Kidney tubule cell (primary cell): ENCODE measurements around the gene BAIAP2.

Source experiments
- DNase-seq: peaks from one replicate; pipeline ENCODE4 v3.0.0-alpha.2; 2018; ENCODE audit warnings: low spot score

Gene BAIAP2

DNA sequence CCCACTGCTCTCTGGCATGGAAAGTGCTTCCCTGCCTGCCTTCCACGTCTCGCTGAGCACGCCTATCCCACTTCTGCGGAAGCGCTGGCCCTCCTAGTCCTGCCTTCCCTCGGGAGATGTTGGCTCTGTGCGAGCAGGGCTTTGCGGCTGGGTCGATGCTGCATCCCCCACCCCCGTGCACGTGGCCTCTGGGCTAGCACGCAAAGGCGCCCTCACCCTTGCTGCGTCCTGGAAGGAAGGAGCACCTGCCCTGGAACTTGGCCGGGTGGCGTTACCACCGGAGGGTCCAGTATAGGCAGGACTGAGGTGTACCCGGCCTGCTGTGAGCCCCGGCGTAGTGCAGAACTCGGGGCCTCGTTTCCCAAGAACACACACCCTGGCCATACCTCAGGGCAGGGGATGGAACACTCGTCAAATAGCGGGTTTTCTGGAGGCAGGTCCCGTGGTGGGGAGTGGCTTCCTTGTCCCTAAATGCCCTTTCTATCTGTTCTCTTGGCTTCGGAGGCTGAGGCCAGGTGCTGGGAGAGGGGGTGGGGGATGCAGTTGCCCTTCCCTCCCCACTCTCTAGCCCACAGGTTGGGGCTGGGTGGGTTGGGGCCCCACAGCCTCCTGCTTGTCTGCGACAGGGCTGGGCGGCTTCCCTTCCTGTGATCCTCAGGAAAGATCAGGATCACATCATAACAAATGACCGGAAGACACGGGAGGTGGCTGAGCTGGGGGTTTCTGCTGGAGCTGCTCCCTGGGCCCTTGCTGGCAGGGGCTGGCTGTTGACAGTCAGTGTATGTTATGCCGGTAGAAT is 17.4 kb downstream of the BAIAP2 start:
- DNase-seq: peak; percentile 35

DNA sequence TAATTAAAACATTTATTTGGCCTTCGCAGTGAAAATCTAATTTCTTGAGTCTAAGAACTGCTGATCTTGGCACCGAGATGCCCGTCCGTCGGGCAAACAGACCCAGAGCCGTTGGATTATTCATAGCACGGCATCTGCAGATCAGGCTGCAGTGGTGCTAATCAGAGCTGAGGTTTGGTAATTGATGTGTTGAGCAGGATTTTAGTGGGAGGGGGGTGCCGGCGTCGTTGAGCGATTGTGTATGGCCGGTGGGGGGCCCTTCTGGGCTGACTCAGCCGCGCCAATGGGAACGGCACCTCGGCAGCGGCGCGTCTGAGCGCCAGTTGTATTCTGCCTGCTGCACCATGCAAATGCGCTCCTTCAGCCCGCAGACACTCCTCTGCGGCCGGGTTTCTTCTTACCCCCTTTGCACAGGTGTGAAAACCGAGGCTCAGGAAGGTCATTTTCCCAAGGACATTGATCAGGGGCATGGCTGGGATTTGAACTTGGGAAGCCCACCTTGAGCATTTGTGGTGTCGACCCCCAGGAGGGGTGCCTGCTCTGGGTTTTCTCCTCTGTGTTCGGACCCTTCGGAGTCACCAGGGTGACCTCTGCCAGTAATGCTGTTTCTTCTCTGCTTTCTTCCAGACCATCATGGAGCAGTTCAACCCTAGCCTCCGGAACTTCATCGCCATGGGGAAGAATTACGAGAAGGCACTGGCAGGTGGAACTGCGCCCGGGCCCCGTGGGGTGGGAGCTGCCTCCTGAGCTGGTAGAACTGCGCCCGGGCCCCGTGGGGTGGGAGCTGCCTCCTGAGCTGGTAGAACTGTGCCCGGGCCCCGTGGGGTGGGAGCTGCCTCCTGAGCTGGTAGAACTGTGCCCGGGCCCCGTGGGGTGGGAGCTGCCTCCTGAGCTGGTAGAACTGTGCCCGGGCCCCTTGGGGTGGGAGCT is 18.4 kb downstream of the BAIAP2 start:
- DNase-seq: no peak

DNA sequence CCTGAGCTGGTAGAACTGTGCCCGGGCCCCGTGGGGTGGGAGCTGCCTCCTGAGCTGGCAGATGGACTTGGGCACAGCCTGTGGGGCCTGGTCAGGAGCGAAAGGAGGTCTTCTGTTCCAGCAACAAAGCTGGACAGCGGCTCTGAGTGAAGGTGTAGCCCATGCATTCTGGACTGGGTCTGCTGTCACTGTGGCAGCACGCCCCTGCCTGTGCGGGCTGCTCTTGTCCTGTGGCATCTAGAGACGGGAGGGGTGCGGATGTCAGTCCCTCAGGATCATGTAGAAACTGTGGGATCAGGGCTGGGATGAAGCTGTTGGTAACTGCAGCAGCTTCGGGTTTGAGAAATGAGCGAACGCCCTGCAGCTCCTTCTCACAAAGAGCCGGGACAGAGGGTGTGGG is 19.4 kb downstream of the BAIAP2 start:
- no peak for DNase-seq

DNA sequence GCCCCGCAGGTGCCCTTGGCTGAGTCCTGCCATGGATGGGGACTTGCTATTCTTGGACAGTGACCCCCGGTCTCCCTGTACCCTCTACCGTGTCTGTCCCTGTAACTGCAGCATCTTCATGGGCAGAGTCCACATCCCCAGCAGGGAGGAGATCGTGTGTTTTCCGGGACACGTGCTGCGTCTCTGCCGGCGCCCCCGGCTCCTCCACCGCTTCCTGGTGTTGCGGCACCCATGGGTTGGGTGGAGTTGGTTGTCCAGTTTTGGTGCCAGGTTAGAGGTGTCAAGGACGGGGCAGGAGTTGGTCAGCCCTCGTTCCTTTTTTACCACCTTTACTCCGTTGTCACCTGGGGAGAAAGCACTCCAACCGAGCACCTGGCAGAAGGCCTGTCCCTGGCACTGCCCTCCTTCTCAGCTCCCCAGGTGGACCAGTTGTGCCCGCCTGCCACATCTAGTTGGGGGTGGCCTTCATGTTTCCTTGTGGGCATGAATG is 20.0 kb downstream of the BAIAP2 start:
- no peak for DNase-seq

DNA sequence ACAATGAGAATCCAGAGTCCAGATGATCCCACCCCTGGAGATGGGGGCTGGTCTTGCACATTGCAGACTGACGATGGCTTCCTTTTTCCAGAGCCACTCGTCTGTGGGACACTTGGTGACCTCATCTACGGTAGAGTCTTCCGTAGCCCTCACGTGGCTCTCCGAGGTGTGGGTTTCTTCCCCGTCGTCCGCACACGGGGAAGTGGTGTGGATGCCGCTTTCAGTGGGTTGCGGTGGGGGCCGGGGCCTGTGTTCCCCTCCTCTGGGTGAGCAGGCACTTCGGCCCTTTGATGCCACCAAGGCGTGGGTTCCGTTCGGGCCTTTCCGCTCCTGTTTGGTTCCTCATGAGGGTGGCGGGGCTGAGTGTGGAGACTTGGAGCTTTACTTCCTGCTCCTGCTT is 21.4 kb downstream of the BAIAP2 start:
- no peak for DNase-seq

DNA sequence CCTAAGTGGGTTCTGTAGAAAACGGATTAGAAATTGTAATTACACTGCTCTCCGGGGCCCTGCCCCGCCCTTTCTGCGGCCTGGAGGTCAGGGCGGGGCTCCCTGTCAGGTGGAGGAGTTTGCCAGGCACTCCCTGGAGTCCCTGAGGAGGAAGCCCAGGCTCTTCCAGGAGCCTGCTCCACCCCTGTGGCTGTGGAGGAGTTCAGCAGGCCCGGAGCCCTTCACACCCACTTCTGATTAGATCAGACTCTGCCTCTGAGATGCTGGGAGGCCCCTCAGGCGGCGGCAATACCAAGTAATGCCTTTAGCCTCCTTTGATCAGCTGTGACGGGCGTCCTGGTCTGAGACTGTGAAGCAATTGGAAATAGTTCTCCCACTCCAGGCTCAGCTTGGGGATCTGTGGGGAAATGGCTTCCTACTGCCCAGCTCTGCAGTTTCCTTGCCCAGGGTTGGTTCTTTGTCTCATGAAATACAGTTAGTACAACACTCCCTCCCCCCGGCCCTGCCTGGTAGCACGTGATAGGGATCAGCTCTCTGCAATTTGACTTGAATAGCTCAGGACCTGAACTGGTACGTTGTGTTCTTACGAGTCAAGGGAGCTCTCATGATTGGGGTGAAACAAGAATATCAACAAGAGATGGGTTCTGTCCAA is 22.3 kb downstream of the BAIAP2 start:
- DNase-seq: peak; percentile 45

DNA sequence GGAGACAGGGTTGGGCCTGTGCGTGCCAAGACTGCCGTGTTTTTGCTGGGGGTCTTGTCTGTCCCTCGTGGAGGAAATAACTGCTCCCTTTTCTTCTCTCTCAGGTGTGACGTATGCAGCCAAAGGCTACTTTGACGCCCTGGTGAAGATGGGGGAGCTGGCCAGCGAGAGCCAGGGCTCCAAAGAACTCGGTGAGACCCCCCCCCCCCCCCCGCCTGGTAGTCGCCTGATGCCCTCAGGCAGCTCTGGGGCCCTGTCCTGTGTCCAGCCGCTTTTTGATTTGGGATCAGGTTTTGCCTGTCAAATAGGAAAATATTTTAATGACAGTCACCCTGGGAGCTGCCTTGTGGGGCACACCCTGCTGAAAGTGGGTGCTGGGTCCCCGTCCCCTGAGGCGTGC is 22.8 kb downstream of the BAIAP2 start:
- no peak for DNase-seq

DNA sequence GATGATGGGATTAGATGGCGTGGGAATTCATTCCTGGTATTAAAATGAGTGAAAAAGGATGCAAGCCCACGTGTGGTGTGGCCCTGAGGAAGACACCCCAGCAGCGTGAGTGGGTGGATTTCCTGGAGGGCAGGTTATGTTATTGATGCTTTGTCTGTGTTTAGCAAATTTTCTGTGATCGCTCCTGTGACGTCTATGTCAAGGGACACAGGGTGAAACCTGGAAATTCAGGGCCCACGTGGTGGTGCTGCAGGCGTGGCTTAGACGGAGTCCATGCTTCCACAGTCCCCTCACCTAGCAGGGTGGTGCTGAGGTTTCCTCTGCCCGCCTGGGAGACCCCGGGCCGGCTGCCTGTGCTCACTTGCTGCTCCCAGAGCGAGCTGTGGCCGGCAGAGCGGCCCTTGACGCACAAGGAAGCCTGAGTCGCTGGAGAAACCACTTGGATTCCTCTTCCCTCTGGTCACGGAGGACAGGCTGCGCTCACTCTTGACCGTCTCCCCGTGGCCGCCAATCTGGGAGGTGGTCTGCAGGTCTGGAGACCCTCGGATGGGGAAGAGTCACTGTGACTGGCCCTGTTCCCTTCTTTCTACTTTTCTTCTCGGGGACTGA is 23.4 kb downstream of the BAIAP2 start:
- DNase-seq: no peak

DNA sequence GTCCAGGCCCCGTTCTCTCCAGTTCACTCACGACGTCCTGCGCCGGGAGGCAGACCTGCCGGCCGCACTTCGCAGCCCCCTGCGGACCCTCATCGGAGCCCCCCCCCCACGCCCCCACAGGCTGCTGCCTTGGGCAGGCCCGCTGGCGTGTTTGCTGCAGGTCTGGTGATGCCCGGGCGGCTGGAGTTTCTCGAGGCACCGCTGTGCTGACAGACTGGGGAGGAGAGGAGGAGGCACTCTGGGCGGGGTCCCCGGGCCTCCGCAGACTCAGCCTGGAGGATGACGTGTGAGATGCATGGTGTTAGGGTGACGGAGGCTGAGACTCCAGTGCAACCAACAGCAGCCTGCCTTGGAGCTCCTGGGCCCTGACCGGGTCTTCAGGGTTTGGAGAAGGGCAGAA is 24.1 kb downstream of the BAIAP2 start:
- DNase-seq: no peak

DNA sequence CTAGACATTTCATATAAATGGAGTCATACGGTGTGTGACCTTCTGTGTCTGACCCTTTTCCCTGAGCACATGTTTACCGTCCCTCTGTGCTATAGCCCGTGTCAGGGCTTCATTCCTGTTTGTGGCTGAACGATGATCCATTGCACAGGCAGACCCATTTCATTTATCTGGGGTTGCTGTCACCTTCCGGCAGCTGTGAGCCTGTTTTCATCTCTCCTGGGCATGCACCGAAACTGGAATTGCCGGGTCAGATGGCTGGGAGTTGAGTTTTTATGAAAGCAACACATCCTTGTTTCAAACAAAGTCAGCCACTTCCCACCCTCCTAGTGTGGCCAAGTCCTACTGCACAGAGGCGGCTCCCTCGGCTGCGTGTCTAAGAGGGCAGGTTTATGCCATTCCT is 25.5 kb downstream of the BAIAP2 start:
- DNase-seq: no peak

DNA sequence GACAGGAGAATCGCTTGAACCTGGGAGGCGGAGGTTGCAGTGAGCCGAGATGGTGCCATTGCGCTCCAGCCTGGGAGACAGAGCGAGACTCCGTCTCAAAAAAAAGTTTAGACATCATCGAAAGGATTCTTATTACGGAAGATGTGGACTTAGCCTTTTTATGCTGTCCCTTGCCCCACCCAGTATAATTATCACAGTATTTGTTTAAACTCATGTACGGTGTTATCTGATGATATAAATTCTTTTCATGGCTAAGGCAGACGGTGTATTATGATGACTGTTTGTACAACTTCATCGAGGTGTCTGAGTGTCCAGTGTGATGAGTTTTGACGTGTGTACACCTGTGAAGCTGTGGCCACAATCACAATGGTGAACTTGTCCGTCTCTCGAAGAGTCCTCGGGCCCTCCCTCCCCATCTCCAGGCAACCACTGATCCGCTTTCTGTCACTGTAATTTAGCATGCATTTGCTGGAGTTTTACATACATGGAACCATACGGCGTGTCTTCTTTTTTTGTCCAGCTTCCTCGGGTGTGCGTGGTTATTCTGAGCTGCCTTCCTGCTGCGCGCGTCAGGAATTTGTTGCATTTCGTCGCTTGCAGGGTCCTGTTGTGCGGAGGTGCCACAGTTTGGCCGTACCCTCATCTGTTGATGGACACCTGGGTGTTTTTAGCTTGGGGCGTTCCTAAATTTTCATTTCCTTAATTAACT is 26.2 kb downstream of the BAIAP2 start:
- no peak for DNase-seq

DNA sequence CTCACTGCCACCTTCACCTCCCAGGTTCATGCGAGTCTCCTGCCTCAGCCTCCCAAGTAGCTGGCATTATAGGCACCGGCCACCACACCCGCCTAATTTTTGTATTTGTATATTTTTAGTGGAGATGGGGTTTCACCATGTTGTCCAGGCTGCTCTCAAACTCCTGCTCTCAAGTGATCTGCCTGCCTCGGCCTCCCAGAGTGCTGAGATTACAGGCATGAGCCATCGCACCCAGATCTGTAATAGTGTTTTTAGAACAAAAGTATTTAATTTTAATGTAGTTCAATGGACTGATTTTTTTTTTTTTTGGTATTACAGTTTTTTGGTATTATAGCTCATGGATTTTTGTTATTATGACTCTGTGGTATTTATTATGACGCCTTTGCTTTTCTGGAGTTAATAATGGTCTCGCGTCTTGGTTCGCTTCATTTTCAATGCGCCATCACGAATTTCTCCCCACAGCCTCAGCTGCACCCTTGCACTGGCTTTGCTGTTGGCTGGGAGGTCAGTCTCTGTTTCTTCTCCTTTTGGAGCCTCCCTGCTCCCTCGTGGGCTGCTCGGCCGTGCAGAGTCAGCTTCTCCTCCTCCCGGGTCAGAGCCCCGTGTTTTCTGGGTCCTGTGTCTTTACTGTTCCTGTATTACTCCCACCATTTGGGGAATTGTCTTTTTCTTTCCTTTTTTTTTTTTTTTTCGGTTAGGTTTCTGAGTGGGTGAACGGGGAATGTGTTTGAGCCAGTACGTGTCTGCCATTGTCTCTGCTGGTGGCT is 27.2 kb downstream of the BAIAP2 start:
- no peak for DNase-seq

DNA sequence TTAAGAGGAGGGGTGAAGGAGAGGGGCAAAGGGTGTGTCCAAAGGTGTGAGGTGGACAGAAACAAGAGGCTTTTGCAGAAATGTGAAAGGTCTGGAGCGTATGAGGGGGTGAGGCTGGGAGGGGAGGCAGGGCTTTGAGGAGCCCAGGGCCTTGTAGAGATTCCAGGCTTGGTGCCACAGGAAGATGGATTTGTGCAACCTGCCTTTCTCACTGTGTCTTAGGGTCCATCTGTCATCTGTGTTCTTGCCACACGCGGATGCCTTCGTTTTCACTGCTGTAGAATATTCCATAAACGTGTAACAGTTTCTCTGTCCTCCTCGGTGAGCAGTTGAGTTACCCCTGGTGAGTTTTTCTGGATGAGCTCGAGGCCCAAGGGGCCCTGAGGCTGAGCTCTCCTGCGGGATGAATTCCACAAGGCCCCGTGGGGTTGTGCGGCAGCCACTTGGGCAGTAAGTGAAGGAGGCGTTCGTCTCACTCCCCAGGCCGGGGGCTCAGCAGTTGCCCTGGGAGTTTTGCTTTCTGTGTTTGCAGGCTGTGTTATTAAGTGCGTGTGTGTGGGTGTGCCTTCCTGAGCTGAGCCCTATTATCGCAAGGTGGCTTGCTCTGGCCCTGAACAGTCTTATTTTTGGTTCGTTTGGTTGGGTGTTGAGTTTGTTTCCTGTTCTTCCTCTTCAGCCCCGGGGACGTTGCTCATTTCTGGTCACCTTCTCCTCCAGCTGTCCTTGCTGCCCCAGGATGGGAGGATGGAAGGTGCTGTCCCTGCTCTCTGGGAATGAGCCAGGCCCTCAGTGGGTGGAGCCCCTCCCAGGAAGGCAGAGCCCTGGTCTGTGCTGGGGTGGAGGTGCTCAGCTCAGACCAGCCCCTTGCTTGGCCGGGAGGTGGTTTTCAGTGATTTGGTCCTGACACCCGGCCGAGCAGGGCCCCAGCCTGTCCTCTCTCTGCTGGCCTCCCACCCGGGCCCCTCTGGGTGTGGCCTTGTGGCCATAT is 28.4 kb downstream of the BAIAP2 start:
- no peak for DNase-seq

DNA sequence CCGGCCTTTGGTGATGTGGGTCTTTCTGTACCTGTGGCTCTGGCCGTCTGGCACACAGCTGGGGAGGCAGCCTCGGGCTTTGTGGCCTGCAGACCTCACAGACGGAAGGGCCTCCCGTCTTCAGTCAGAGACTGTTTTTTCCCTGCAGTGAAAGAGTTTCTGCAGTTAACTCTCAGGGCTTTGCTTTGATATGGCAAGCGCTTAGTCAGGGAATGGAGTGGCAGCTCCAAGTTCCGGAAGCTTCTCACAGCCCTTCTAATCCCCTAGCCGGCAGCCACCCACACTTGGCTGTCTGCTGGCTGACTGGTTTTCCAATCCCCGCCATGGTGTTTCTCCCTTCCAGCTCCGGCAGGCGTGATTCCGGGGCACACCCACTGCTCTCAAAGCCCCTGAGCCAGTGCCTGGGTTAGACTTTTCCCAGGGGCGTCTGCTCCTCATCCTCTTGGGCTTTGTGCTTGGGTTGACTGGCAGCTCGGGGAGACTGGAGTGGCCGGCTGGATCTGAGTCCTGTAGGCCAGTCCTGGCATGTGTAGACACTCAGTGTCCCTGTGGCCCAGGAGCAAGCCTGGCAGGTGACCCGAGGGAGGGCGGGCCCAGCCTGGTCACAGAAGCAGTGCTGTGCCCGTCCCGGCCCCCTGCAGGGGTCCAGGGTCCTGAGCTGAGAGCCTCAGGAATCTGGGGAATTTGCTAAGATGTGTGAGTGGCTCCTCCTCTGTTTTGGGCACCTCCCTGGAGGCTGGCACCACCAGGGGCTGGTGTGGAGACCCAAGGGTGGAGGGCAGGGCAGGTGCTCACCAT is 29.9 kb downstream of the BAIAP2 start:
- peak; percentile 32 for DNase-seq

DNA sequence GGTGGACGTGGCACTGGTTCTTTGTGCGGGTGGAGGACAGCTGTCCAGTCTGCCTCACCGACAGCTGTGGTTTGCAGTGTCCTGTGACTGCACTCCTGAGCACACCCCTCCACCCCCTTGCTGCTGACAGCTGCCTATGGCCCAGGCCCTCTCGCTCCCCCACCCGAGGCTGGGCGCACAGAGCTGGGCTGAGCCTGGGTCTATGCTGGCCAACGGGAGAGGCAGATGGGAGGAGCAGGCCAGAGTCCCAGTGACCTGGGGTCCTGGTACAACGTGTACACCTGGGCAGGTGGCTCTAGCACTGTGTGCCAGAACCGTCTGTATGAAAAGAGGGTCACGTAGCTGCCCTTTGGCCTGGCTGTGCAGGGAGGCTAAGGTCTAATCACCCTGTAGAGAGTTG is 30.5 kb downstream of the BAIAP2 start:
- DNase-seq: no peak

DNA sequence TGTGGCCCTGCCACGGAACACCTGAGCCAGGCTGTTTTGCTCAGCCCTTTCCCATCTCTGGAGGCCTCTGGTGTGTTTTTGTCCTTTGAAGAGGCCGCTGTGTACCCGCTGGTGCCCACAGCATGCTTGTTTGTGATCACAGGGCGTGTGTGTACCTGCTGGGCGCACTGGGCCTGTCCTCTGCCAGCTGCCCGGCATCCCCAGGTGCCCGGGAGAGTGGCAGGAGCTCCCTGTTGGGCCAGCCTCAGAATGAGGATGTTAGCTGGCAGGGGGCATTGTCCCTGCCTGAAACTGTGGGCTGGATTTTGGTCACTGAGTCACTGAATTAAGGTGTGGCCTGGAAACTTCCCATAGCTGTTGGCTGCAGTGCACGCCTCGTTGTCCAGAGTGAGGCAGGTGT is 31.1 kb downstream of the BAIAP2 start:
- peak; percentile 73 for DNase-seq

DNA sequence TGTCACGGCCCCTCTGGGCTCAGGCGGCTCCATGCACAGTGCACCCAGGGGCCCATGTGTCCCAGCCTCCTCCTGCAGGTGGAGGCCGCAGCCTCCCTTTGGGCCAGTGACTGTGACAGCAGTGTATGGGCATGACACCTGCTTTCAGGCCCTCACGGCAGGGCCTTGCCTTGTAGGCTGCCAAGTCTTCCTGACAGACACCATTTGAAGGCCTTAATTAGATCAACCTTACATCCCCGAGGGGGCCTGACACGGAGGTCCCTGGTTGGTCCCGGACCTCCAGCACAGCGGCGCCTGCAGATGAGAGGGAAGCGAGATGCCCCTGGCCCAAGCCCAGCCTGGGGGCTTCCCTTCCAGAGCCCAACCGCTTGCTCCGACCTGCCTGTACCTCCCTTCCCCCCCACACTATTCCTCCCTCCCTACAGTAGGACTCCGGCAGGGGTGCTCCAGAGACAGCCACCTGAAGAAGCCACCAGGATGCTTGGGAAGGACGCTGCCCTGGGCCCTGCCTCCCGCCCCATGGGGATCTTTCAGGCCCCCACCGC is 31.9 kb downstream of the BAIAP2 start:
- no peak for DNase-seq

DNA sequence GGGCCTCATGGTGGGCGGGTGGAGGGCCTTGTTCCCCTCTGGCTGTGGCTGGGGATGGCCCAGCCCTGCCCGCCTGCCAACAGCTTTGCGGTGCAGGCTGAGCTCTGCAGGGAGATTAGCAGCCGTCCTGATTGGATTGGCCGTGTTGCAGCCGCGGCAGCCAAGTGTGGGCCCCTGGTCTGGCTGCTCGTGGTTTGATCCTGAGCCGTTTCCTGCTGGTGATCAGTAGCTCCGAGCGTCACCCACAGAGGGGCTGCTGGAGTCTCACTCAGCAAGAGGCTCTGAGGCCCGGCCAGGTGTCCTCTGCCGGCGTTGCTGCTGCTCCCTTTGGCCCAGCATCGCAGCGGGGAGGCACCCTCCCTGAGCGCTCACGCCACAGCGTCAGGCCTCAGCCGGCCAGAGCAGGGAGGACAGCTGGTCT is 32.5 kb downstream of the BAIAP2 start:
- no peak for DNase-seq
